ENCODE measurements around the gene ZNF384. TPM values are rescaled to one million over a fixed set of nuclear protein-coding genes. Genes with fewer than 3 reads are reported as not detected.

Gene ZNF384
- total and polyA plus RNA-seq, 2 experiments from 2014 or later = 20.5 to 35.9 TPM

DNA sequence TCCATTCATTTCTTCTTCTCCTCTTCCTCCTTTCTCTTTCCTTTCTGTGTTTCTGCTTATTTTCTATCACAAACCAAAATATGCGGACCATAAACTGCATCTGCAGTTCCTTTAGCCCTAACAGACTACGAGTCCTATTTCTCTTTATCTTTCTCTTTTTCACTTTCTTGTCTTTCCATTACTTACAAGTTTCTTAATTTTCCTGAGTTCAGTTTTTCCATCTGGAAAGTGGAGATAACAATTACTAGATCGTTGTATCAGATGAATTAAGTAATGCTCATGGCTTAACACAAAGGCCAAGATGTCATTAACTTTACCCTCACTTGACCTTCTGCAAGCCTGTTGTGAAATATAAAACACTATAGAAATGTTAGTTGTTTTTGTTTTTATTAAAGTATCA, 33.7 kb upstream of the ZNF384 start:
- H3K4me3 Mint-ChIP-seq = peak overlapping the region; percentile 84; the same call in 2 of the 3 replicates
- no peak for ATAC-seq

More for the DNA sequence above, 33.7 kb upstream of the ZNF384 start:
- H3K79me2 ChIP-seq (replicated peaks; ENCODE audit: insufficient read depth) = peaks cover 12% of the 10 kb centered on the region; the same call in 1 of the 2 replicates
- H3K27ac Mint-ChIP-seq = no peak overlapping the region
- H3K27me3 ChIP-seq (ENCODE audit: insufficient read depth) = no peaks in the 10 kb centered on the region
- DNase-seq (ENCODE audit: low spot score) = no peak
- no peak for TF ChIP-seq ZNF114 (CRISPR knock-in tag; IDR thresholded peaks at IDR 0.05)
- no peak for TF ChIP-seq CREB1 (CRISPR knock-in tag; IDR thresholded peaks at IDR 0.05; ENCODE audit: low read depth)
- TF ChIP-seq, protein P1, sequence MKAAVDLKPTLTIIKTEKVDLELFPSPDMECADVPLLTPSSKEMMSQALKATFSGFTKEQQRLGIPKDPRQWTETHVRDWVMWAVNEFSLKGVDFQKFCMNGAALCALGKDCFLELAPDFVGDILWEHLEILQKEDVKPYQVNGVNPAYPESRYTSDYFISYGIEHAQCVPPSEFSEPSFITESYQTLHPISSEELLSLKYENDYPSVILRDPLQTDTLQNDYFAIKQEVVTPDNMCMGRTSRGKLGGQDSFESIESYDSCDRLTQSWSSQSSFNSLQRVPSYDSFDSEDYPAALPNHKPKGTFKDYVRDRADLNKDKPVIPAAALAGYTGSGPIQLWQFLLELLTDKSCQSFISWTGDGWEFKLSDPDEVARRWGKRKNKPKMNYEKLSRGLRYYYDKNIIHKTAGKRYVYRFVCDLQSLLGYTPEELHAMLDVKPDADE (IDR thresholded peaks at IDR 0.05) = no peak
- TF ChIP-seq, protein P2, sequence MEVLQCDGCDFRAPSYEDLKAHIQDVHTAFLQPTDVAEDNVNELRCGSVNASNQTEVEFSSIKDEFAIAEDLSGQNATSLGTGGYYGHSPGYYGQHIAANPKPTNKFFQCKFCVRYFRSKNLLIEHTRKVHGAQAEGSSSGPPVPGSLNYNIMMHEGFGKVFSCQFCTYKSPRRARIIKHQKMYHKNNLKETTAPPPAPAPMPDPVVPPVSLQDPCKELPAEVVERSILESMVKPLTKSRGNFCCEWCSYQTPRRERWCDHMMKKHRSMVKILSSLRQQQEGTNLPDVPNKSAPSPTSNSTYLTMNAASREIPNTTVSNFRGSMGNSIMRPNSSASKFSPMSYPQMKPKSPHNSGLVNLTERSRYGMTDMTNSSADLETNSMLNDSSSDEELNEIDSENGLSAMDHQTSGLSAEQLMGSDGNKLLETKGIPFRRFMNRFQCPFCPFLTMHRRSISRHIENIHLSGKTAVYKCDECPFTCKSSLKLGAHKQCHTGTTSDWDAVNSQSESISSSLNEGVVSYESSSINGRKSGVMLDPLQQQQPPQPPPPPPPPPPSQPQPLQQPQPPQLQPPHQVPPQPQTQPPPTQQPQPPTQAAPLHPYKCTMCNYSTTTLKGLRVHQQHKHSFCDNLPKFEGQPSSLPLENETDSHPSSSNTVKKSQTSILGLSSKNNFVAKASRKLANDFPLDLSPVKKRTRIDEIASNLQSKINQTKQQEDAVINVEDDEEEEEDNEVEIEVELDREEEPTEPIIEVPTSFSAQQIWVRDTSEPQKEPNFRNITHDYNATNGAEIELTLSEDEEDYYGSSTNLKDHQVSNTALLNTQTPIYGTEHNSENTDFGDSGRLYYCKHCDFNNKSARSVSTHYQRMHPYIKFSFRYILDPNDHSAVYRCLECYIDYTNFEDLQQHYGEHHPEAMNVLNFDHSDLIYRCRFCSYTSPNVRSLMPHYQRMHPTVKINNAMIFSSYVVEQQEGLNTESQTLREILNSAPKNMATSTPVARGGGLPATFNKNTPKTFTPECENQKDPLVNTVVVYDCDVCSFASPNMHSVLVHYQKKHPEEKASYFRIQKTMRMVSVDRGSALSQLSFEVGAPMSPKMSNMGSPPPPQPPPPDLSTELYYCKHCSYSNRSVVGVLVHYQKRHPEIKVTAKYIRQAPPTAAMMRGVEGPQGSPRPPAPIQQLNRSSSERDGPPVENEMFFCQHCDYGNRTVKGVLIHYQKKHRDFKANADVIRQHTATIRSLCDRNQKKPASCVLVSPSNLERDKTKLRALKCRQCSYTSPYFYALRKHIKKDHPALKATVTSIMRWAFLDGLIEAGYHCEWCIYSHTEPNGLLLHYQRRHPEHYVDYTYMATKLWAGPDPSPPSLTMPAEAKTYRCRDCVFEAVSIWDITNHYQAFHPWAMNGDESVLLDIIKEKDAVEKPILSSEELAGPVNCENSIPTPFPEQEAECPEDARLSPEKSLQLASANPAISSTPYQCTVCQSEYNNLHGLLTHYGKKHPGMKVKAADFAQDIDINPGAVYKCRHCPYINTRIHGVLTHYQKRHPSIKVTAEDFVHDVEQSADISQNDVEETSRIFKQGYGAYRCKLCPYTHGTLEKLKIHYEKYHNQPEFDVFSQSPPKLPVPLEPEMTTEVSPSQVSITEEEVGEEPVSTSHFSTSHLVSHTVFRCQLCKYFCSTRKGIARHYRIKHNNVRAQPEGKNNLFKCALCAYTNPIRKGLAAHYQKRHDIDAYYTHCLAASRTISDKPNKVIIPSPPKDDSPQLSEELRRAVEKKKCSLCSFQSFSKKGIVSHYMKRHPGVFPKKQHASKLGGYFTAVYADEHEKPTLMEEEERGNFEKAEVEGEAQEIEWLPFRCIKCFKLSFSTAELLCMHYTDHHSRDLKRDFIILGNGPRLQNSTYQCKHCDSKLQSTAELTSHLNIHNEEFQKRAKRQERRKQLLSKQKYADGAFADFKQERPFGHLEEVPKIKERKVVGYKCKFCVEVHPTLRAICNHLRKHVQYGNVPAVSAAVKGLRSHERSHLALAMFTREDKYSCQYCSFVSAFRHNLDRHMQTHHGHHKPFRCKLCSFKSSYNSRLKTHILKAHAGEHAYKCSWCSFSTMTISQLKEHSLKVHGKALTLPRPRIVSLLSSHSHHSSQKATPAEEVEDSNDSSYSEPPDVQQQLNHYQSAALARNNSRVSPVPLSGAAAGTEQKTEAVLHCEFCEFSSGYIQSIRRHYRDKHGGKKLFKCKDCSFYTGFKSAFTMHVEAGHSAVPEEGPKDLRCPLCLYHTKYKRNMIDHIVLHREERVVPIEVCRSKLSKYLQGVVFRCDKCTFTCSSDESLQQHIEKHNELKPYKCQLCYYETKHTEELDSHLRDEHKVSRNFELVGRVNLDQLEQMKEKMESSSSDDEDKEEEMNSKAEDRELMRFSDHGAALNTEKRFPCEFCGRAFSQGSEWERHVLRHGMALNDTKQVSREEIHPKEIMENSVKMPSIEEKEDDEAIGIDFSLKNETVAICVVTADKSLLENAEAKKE (CRISPR knock-in tag; IDR thresholded peaks at IDR 0.05) = no peak
- TF ChIP-seq STAT1 (IDR thresholded peaks at IDR 0.05; ENCODE audit: unreplicated experiment) = no peak
- no peak for TF ChIP-seq POLR2AphosphoS5 (IDR thresholded peaks at IDR 0.05; ENCODE audit: low read depth)
- TF ChIP-seq, protein P3, sequence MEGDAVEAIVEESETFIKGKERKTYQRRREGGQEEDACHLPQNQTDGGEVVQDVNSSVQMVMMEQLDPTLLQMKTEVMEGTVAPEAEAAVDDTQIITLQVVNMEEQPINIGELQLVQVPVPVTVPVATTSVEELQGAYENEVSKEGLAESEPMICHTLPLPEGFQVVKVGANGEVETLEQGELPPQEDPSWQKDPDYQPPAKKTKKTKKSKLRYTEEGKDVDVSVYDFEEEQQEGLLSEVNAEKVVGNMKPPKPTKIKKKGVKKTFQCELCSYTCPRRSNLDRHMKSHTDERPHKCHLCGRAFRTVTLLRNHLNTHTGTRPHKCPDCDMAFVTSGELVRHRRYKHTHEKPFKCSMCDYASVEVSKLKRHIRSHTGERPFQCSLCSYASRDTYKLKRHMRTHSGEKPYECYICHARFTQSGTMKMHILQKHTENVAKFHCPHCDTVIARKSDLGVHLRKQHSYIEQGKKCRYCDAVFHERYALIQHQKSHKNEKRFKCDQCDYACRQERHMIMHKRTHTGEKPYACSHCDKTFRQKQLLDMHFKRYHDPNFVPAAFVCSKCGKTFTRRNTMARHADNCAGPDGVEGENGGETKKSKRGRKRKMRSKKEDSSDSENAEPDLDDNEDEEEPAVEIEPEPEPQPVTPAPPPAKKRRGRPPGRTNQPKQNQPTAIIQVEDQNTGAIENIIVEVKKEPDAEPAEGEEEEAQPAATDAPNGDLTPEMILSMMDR (conservative IDR thresholded peaks at IDR 0.05; ENCODE audit: low read depth in 2 of 2) = no peak
- no peak for TF ChIP-seq ZNF331 (CRISPR knock-in tag; IDR thresholded peaks at IDR 0.05; ENCODE audit: low read depth)
- TF ChIP-seq JUNB (IDR thresholded peaks at IDR 0.05; ENCODE audit: unreplicated experiment) = no peak
- TF ChIP-seq EZH2 (IDR thresholded peaks at IDR 0.05; ENCODE audit: low read depth, unreplicated experiment) = no peak
- TF ChIP-seq, protein P4, sequence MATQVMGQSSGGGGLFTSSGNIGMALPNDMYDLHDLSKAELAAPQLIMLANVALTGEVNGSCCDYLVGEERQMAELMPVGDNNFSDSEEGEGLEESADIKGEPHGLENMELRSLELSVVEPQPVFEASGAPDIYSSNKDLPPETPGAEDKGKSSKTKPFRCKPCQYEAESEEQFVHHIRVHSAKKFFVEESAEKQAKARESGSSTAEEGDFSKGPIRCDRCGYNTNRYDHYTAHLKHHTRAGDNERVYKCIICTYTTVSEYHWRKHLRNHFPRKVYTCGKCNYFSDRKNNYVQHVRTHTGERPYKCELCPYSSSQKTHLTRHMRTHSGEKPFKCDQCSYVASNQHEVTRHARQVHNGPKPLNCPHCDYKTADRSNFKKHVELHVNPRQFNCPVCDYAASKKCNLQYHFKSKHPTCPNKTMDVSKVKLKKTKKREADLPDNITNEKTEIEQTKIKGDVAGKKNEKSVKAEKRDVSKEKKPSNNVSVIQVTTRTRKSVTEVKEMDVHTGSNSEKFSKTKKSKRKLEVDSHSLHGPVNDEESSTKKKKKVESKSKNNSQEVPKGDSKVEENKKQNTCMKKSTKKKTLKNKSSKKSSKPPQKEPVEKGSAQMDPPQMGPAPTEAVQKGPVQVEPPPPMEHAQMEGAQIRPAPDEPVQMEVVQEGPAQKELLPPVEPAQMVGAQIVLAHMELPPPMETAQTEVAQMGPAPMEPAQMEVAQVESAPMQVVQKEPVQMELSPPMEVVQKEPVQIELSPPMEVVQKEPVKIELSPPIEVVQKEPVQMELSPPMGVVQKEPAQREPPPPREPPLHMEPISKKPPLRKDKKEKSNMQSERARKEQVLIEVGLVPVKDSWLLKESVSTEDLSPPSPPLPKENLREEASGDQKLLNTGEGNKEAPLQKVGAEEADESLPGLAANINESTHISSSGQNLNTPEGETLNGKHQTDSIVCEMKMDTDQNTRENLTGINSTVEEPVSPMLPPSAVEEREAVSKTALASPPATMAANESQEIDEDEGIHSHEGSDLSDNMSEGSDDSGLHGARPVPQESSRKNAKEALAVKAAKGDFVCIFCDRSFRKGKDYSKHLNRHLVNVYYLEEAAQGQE (IDR thresholded peaks at IDR 0.05; ENCODE audit: unreplicated experiment) = no peak
- TF ChIP-seq NANOG (IDR thresholded peaks at IDR 0.05; ENCODE audit: borderline replicate concordance) = no peak
- no peak for TF ChIP-seq EZH2phosphoT487 (IDR thresholded peaks at IDR 0.05; ENCODE audit: unreplicated experiment)
- peaks cover 16% of the 10 kb centered on the region for H3K4me1 ChIP-seq (ENCODE audit: insufficient read depth)
- no peaks in the 10 kb centered on the region; the same call in 2 of the 3 replicates for H3K9me3 Mint-ChIP-seq
- H3K36me3 Mint-ChIP-seq (ENCODE audit: low read depth) = peaks cover 5% of the 10 kb centered on the region; the same call in 2 of the 3 replicates
- H3K36me3 ChIP-seq (ENCODE audit: insufficient read depth) = no peaks in the 10 kb centered on the region
- peaks cover 12% of the 10 kb centered on the region for H3K4me1 Mint-ChIP-seq
- H3F3A ChIP-seq (replicated peaks; ENCODE audit: low read depth) = peaks cover 11% of the 10 kb centered on the region
- peak overlapping the region; percentile 75 for H3K4me2 ChIP-seq
- no peak overlapping the region for H2AFZ ChIP-seq
- peak overlapping the region; percentile 54 for H3K4me3 ChIP-seq
- H3K27ac ChIP-seq (ENCODE audit: low read depth) = no peak overlapping the region
- no peaks in the 10 kb centered on the region for H4K20me1 ChIP-seq (replicated peaks; ENCODE audit: insufficient read depth)
- peaks cover 17% of the 10 kb centered on the region for H3K27me3 Mint-ChIP-seq (ENCODE audit: insufficient read depth, low read depth, poor library complexity)
- no peaks in the 10 kb centered on the region for H3K9me2 ChIP-seq (ENCODE audit: insufficient read depth)

Data from GM23338 (cell line).